Pancreas (tissue), 10 donors: ENCODE data around the gene ING4. TPM values are rescaled to one million over a fixed set of nuclear protein-coding genes. Genes with fewer than 3 reads are reported as not detected.

ENCODE experiments used
- ATAC-seq, 4 donors: fragments of 200-7000 bp; cut with Tn5 transposase; one replicate each; pipeline versions ENCODE4 v1.8.0 to v1.9.1; 2020; ENCODE audit warnings: mild to moderate bottlenecking in 4 of 4, moderate library complexity in 4 of 4
- DNase-seq, 6 donors: peaks; one replicate each; pipeline ENCODE4 v3.0.0-alpha.2; 2020
- FAIRE-seq: peaks from 2 replicates; lab custom pipeline; 2012; peaks lifted over from hg19 to GRCh38; lab: Jason Lieb, UNC
- H3K27ac ChIP-seq, 4 donors: fragments of 200-600 bp; sonication (generic); 1 replicate in 3 of 4; 2 replicates in 1 of 4; pipeline versions ENCODE4 v1.5.0 to v1.8.0; 2020
- H3K27me3 ChIP-seq, 4 donors: fragments of 200-600 bp; one replicate each; pipeline ENCODE4 v1.8.0; 2021
- H3K36me3 ChIP-seq, 3 donors: fragments of 200-600 bp; sonication (generic) in 1 of 3; one replicate each; pipeline versions ENCODE4 v1.5.0 to v1.8.0; 2020 to 2021
- H3K4me1 ChIP-seq, 3 donors: fragments of 200-600 bp; one replicate each; pipeline ENCODE4 v1.8.0; 2021
- H3K4me3 ChIP-seq, 4 donors: fragments of 200-600 bp; sonication (generic) in 2 of 4; one replicate each; pipeline versions ENCODE4 v1.5.0 to v1.8.0; 2020 to 2021
- H3K9me3 ChIP-seq, 4 donors: fragments of 200-600 bp; one replicate each; pipeline ENCODE4 v1.8.0; 2021
- WGBS, 2 donors: extraction: QIAGEN DNeasy Blood & Tissue Kit; methylation state at CpG; one replicate each; pipeline ENCODE4 v1.1.7; 2013; 5-methylcytosine and 5-hydroxymethylcytosine counted together
- intact Hi-C, 3 donors: fragments of 100-400 bp; cut with DNase I; formaldehyde crosslinking; loops; one replicate each; pipeline versions ENCODE4 v1.11.1 to v1.14.2; 2022
- polyA plus RNA-seq, 2 donors: library from polyadenylated mRNA; stranded (reverse); fragments of 200-250 nt; gene quantifications; one replicate each; pipeline ENCODE4 v1.2.3, GENCODE V29; 2013
- total RNA-seq, 6 donors: library from RNA; stranded (reverse); fragmentation: NEBNext Ultra II Directional in 4 of 6; extraction: Animal tissue kit (Norgen Biotek cat#: 25700) in 4 of 6; gene quantifications; one replicate each; pipeline versions ENCODE4 v1.2.1 to v1.2.4, GENCODE V29; 2021 to 2023
- TF ChIP-seq, protein P1 (sequence below), 4 donors: fragments of 200-600 bp; sonication (generic) in 3 of 4; IDR thresholded peaks; one replicate each; pipeline versions ENCODE4 v1.5.0 to v1.8.0; 2021; ENCODE audit warnings: antibody characterized with exemption in 4 of 4
- donor health status: healthy with polysubstance abuse.
- donor health status: DM: no; HTN: no; CAD: no; lungs with moderate emphysema.
- donor health status: DM: no; HTN: no; CAD: no.
- donor health status: control.
- donor health status: control.
- donor health status: Bipolar disorder and iron deficiency.
- donor health status: DM: yes; HTN: yes; CAD: no.
- donor health status: DM: no; HTN: no; CAD: no.
- donor health status: DM: no; HTN: no; CAD: no.
- donor health status: DM: yes; HTN: yes; CAD: no.

The ING4 gene
- total and polyA plus RNA-seq, 8 donors = 9.0 to 29.6 (median 13.6) TPM

- no peak for FAIRE-seq
- intact Hi-C loops = no loop called here
- H3K27ac ChIP-seq = no peak overlapping the region
Measured at GRCh38 chr12:6653342-6653741, 9.6 kb downstream of the ING4 start.

GRCh38 chr12:6652391-6652790, 10.5 kb downstream of the ING4 start:
- Histone ChIP-seq H3K27ac (no peak overlapping the region), H3K4me3 (no peak overlapping the region), H3K36me3 (peaks cover 0 to 25% (median 18%) of the 10 kb centered on the region in 3 donors), H3K4me1 (no peaks in the 10 kb centered on the region), H3K9me3 (no peaks in the 10 kb centered on the region), H3K27me3 (no peaks in the 10 kb centered on the region)
- peak in 1 of 6 donors; percentile 18 for DNase-seq
- intact Hi-C loops = no loop called here
- TF ChIP-seq, protein P1, sequence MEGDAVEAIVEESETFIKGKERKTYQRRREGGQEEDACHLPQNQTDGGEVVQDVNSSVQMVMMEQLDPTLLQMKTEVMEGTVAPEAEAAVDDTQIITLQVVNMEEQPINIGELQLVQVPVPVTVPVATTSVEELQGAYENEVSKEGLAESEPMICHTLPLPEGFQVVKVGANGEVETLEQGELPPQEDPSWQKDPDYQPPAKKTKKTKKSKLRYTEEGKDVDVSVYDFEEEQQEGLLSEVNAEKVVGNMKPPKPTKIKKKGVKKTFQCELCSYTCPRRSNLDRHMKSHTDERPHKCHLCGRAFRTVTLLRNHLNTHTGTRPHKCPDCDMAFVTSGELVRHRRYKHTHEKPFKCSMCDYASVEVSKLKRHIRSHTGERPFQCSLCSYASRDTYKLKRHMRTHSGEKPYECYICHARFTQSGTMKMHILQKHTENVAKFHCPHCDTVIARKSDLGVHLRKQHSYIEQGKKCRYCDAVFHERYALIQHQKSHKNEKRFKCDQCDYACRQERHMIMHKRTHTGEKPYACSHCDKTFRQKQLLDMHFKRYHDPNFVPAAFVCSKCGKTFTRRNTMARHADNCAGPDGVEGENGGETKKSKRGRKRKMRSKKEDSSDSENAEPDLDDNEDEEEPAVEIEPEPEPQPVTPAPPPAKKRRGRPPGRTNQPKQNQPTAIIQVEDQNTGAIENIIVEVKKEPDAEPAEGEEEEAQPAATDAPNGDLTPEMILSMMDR (IDR thresholded peaks at IDR 0.05) = no peak
- ATAC-seq = no peak
- no peak for FAIRE-seq
- WGBS, 2 donors = 89 to 90% methylated on average over 11 to 12 of the region's 12 CpGs

More at GRCh38 chr12:6653342-6653741, 9.6 kb downstream of the ING4 start:
- Histone ChIP-seq H3K4me1 (no peaks in the 10 kb centered on the region), H3K9me3 (no peaks in the 10 kb centered on the region), H3K27me3 (no peaks in the 10 kb centered on the region), H3K4me3 (no peak overlapping the region), H3K36me3 (peaks cover 0 to 25% (median 19%) of the 10 kb centered on the region in 3 donors)
- TF ChIP-seq, protein P1 (IDR thresholded peaks at IDR 0.05) = no peak
- DNase-seq (no peak), ATAC-seq (no peak)
- WGBS, 2 donors = 75 to 96% methylated on average over 1 of the region's 1 CpG

- H3K27me3 ChIP-seq = no peaks in the 10 kb centered on the region
- no peak overlapping the region for H3K27ac ChIP-seq
- WGBS, 2 donors = 86 to 91% methylated on average over 8 of the region's 8 CpGs
- intact Hi-C loops = no loop called here
- no peaks in the 10 kb centered on the region for H3K4me1 ChIP-seq
- H3K36me3 ChIP-seq = peaks cover 0 to 20% (median 16%) of the 10 kb centered on the region in 3 donors
- no peak for FAIRE-seq
- ATAC-seq = no peak
- no peaks in the 10 kb centered on the region for H3K9me3 ChIP-seq
- no peak for DNase-seq
- TF ChIP-seq, protein P1 (IDR thresholded peaks at IDR 0.05) = no peak
- H3K4me3 ChIP-seq = no peak overlapping the region
Measured at GRCh38 chr12:6650832-6651231, 12.1 kb downstream of the ING4 start.

DNA sequence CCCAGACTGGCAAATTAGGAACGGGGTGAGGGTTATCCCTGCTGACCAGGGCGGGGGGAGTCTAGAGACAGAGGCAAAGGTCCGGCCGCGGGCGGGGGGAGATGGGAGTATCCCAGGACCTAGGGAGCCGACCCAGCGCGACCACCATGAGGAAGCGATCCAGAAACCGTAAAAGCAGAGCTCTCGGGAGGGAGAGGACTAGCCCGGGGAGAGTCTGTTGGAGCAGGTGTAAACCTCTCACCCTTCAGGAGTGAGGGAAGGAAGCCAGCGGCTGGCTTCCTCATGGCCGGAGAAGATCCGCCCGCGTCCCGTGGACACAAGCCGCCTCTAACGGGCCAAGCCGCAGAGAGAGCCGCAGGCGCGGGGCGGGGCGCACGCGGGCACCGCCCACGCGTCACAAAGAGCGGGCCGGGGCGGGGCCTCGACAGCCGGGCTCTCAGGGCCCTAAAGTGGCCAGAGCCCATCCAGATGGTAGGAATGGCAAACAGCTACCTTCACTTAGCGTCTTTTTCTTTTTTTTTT, 15.8 kb downstream of the ING4 start, which contains the start of gene ACRBP:
TSS of gene ACRBP (minus strand) at position 350 of the 522 bp plus-strand sequence. CDS start at position 284, 66 bp downstream.
- FAIRE-seq (no peak), ATAC-seq (peak; percentile 96 to 98 (median 97)), DNase-seq (peak; percentile 70 to 90 (median 82))
- H3K4me1 ChIP-seq = no peaks in the 10 kb centered on the region
- H3K27ac ChIP-seq = peak within 1 kb of the TSS in 1 of 4 donors; percentile 24
- peaks cover 0 to 12% (median 8%) of the 10 kb centered on the region in 3 donors for H3K36me3 ChIP-seq
- H3K27me3 ChIP-seq = no peaks in the 10 kb centered on the region
- H3K4me3 ChIP-seq = peak within 1 kb of the TSS; percentile 21 to 48 (median 40)
- TF ChIP-seq, protein P1 (IDR thresholded peaks at IDR 0.05) = no peak
- intact Hi-C loops = no loop called here
- 10 to 14% methylated on average over 38 of the region's 38 CpGs for WGBS, 2 donors
- H3K9me3 ChIP-seq = no peaks in the 10 kb centered on the region
